Muscle of leg (tissue), 11 donors: ENCODE measurements around the gene LRRFIP1. TPM values are rescaled to one million over a fixed set of nuclear protein-coding genes. Genes with fewer than 3 reads are reported as not detected.
A peak's percentile ranks its signal among the peaks of the same experiment; 100 is the strongest.

Source experiments
- DNase-seq: peaks from one replicate; pipeline ENCODE4 v3.0.0; 2013
- H3K27ac ChIP-seq: one replicate; pipeline ENCODE4 v1.5.1; 2013; ENCODE audit warnings: mild to moderate bottlenecking, low read length, control low read depth
- H3K27me3 ChIP-seq: one replicate; pipeline ENCODE4 v1.6.1; 2013; ENCODE audit warnings: low read length; ENCODE audit not compliant: control insufficient read depth, insufficient read depth
- H3K36me3 ChIP-seq: one replicate; pipeline ENCODE4 v1.6.1; 2013; ENCODE audit warnings: low read length; ENCODE audit not compliant: control insufficient read depth, insufficient read depth
- H3K4me1 ChIP-seq: one replicate; pipeline ENCODE4 v1.6.1; 2013; ENCODE audit warnings: low read length; ENCODE audit not compliant: control insufficient read depth, insufficient read depth
- H3K4me3 ChIP-seq: one replicate; pipeline ENCODE4 v1.5.1; 2013; ENCODE audit warnings: low read length, control low read depth
- H3K9me3 ChIP-seq: replicated peaks from 2 replicates; pipeline ENCODE4 v1.6.1; 2013; ENCODE audit warnings: low read depth, low read length; ENCODE audit not compliant: control insufficient read depth
- WGBS: methylation state at CpG from one replicate; pipeline ENCODE4 v1.1.5; 2013; ENCODE audit warnings: missing lambda C conversion rate; ENCODE audit not compliant: insufficient coverage; 5-methylcytosine and 5-hydroxymethylcytosine counted together
- polyA plus RNA-seq, 8 donors: library from polyadenylated mRNA; unstranded; fragments of 120-200 nt; gene quantifications; one replicate each; pipeline versions ENCODE4 v1.2.1 to v1.2.3, GENCODE V29; 2013; ENCODE audit warnings: inconsistent platforms in 1 of 8, low replicate concordance in 1 of 8; ENCODE audit not compliant: insufficient read length in 8 of 8, insufficient read depth in 1 of 8
- total RNA-seq: library from RNA; stranded (reverse); fragments of 120-200 nt; gene quantifications from one replicate; pipeline ENCODE4 v1.2.4, GENCODE V29; 2013

The LRRFIP1 gene
- total and polyA plus RNA-seq, 9 donors = 95.1 to 182 (median 113) TPM

DNA sequence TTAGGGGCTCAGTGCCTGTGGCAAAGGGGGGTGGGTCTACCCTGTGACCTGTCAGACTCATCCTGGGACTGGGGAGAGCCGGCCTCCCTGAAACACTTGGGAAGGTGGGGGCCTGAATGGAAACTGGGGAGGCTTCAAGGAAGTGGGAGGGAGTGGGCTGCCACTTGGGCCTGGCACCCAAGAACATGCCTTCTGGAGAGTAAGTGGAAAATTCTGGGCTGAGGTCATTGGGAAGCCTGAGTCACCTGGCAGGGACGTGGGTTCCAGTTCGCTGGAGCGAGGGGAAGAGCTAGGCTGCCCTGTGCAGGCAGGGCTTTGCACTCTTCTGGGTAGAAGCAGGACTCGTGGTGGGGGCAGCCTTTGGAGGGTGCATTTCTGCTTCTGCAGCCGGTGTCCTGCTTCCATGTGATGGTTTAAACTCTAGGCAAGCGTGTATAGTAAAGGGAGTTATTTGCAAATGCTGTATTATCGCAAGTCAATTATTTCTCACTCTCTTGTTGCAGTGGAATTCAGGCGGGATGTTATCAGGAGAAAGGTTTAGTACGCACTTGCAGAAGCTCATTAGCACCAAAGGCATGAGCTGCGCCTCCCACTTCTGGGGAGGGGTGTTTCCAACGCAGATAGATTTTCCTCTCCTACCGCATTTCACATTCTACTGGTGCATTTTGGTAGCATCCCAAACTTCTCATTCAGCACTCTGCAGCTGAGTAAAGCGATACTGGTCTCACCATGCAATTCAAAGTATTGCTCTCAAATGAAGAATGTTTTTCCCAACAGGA lies 3.8 kb downstream of the LRRFIP1 start:
- no peak for DNase-seq
- H3K4me1 ChIP-seq = peaks cover 66% of the 10 kb centered on the region
- H3K4me3 ChIP-seq = no peak overlapping the region

DNA sequence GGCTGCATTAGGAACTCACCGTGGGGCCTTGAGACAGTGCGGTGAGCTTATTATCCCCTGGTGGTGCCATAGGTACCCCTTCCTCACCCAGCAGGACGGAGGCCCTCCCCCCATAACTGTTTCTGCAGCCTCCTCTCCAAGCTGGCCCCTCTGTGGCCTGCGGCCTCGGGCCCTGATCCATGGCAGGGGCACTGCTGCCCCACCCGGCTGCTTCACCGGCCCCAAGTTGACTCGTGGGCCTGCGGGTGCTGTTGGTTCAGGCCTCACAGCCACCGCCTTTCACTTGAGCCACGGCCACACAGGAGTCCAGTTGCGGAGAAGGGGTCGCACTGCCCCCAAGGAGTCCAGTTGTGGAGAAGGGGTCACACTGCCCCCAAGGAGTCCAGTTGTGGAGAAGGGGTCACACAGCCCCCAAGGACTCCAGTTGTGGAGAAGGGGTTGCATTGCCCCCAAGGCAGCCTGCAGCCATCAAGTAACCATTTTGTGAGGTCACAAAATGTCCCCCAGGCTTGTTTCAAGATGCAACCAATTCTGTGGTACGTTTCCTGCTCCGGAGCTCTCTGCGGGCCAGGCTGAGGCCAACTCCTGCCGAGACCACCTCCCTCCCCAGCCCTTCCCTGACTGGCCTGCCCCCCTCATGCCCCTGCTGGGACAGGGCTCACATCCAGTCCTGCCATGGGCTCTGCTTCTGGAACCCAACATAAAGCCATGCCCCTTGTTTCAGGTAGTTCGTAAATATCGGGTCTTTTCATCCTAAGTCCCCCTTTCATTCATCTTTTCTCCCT lies 4.6 kb downstream of the LRRFIP1 start:
- Histone ChIP-seq H3K27me3 (peaks cover under 1% of the 10 kb centered on the region), H3K4me1 (peaks cover 60% of the 10 kb centered on the region), H3K27ac (peak overlapping the region; percentile 75), H3K36me3 (peaks cover 34% of the 10 kb centered on the region), H3K9me3 (peaks cover 8% of the 10 kb centered on the region), H3K4me3 (no peak overlapping the region)
- WGBS = 82% methylated on average over 16 of the region's 19 CpGs
- no peak for DNase-seq

More for the DNA sequence above, 3.8 kb downstream of the LRRFIP1 start:
- 84% methylated on average over 8 of the region's 14 CpGs for WGBS
- Histone ChIP-seq H3K9me3 (peaks cover 5% of the 10 kb centered on the region), H3K27me3 (peaks cover 2% of the 10 kb centered on the region), H3K27ac (peak overlapping the region; percentile 89), H3K36me3 (peaks cover 32% of the 10 kb centered on the region)

GRCh38 chr2:237633061-237633561 lies 5.7 kb downstream of the LRRFIP1 start:
- 73% methylated on average over 8 of the region's 10 CpGs for WGBS
- no peaks in the 10 kb centered on the region for H3K27me3 ChIP-seq
- peak; percentile 71 for DNase-seq
- H3K4me3 ChIP-seq = no peak overlapping the region
- peak overlapping the region; percentile 75 for H3K27ac ChIP-seq
- peaks cover 8% of the 10 kb centered on the region for H3K9me3 ChIP-seq
- H3K4me1 ChIP-seq = peaks cover 61% of the 10 kb centered on the region
- peaks cover 34% of the 10 kb centered on the region for H3K36me3 ChIP-seq

DNA sequence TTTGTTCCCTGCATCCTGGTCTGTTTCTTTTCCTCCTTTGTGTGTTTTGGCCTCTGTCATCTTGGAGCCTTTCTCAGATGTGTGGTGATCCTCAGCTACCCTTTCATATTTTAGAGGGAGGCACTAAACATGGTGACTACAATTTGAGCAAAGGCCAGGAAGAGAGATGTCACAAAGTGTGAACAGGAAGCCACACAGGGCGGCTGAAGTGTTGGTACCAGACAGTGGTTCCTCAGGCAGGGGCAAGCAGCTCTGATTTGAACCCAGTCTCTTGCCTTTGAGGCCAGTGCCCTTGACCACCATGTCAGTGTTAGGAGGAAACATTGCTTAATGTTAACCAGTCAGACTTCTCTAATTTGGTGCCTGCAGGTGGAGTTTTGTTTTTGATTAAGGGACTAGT lies 9.2 kb downstream of the LRRFIP1 start:
- H3K4me3 ChIP-seq = no peak overlapping the region
- WGBS = 75% methylated on average over 1 of the region's 1 CpG
- no peaks in the 10 kb centered on the region for H3K27me3 ChIP-seq
- peaks cover 15% of the 10 kb centered on the region for H3K36me3 ChIP-seq
- peaks cover 8% of the 10 kb centered on the region for H3K9me3 ChIP-seq
- no peak overlapping the region for H3K27ac ChIP-seq
- DNase-seq = no peak
- H3K4me1 ChIP-seq = peaks cover 54% of the 10 kb centered on the region

DNA sequence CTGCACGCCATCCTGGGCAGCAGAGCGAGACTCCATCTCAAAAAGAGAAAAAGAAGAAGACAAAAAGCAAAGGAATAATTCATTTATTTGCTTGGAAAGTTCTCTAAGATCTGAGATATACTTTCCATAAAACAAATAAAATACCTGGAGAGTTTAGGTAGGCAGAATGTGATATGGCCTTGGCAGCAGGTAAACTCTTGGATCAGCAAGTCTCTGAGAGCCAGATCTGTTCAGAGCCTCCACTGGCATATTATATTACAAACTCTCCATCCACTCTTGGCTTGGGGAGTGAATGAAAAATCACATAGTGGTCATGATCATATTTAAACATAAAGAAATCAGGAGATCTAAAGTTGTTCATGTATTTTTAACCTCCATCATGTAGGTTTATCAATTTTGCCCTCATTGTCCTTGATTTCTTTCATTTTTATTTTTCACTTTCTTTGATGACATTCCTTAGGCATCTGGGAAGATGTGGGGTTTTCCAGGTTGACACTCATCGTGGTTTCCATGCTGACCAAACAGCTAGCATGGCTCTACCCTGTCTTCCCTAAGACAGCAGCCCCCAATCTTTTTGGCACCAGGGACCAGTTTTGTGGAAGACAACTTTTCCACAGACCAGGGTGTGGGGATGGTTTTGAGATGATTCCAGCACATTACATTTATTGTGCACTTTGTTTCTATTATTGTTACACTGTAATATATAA lies 10.2 kb downstream of the LRRFIP1 start:
- Histone ChIP-seq H3K27me3 (no peaks in the 10 kb centered on the region), H3K27ac (no peak overlapping the region), H3K4me1 (peaks cover 47% of the 10 kb centered on the region), H3K9me3 (peaks cover 8% of the 10 kb centered on the region), H3K36me3 (peaks cover 14% of the 10 kb centered on the region), H3K4me3 (no peak overlapping the region)
- whole genome bisulfite sequencing = no CpG with 5 or more reads among the region's 3 CpGs
- DNase-seq = no peak

- WGBS = 94% methylated on average over 5 of the region's 8 CpGs
- peaks cover 44% of the 10 kb centered on the region for H3K4me1 ChIP-seq
- H3K27ac ChIP-seq = peak overlapping the region; percentile 81
- H3K36me3 ChIP-seq = peaks cover 20% of the 10 kb centered on the region
- no peak for DNase-seq
- no peaks in the 10 kb centered on the region for H3K27me3 ChIP-seq
- H3K4me3 ChIP-seq = no peak overlapping the region
- peaks cover 8% of the 10 kb centered on the region for H3K9me3 ChIP-seq
Observed at GRCh38 chr2:237638176-237638575, 10.8 kb downstream of the LRRFIP1 start.

DNA sequence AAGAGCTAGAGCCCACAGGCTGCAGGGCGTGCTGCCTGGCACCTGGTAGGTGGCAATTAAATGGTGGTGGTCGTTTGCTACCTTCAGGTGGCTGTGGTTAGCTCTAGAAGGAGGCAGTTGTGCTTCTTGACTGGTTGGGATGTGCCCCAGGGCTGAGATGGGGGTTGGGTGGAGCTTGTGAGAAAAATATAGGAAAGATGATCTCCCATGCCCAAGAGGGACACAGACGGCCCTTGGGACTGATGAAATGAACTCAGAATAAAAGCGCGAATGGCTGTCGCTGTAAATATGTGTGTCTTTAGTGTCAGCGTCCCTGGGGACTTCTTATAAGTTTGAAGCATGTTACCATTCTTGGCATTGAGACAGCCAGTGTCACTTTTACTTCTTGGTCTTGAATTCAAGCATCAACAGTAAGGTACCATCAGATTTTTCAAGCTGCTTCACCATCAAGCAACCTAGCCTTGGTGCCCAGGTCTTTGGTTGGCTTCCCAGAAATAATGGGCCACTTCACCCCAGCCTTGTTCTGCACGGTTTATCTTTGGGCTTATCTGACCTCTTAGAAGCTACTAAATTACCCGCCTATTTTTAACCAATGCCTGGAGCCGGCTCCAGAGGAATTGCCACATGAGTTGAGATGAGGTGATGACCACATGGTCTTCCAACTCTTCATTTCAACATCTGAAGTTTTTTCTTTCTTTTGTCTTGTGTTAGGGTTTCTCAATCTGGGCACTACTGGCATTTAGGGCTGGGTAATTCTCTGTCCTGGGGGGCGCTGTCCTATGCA lies 11.9 kb downstream of the LRRFIP1 start:
- peaks cover 7% of the 10 kb centered on the region for H3K9me3 ChIP-seq
- H3K4me1 ChIP-seq = peaks cover 42% of the 10 kb centered on the region
- no peak for DNase-seq
- H3K27ac ChIP-seq = peak overlapping the region; percentile 81
- no peaks in the 10 kb centered on the region for H3K27me3 ChIP-seq
- peaks cover 20% of the 10 kb centered on the region for H3K36me3 ChIP-seq
- H3K4me3 ChIP-seq = no peak overlapping the region
- 83% methylated on average over 7 of the region's 11 CpGs for WGBS

- Histone ChIP-seq H3K27ac (peak overlapping the region; percentile 81), H3K4me1 (peaks cover 44% of the 10 kb centered on the region), H3K9me3 (peaks cover 4% of the 10 kb centered on the region), H3K36me3 (peaks cover 26% of the 10 kb centered on the region), H3K27me3 (no peaks in the 10 kb centered on the region), H3K4me3 (no peak overlapping the region)
- 84% methylated on average over 6 of the region's 6 CpGs for WGBS
- peak; percentile 43 for DNase-seq
Observed at GRCh38 chr2:237639836-237640220, 12.4 kb downstream of the LRRFIP1 start.

DNA sequence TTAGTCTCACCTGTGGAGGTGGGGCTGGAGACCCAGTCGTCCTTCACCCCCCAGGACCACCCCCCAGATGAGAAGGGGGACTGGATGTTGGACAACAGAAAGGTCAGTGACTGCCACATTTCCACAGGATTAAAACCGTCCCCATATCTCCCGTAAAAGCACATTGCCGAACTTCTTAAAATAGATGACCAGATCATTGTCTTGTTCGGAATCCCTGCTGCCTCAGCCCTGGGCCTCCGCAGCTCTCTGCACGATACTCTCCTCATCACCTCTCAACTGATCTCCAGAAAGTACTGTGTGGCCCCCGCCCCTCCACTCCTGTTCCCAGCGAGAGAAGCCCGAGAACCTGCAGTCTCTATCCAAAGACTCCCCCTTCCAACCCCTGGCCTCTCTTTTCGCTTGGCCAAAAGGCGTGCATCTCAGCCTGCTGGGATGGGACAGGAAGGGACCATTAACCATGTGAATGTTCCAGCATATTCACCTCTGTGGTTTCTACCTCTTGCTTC lies 13.2 kb downstream of the LRRFIP1 start:
- DNase-seq = no peak
- H3K4me3 ChIP-seq = no peak overlapping the region
- H3K36me3 ChIP-seq = peaks cover 32% of the 10 kb centered on the region
- H3K9me3 ChIP-seq = peaks cover 3% of the 10 kb centered on the region
- H3K27ac ChIP-seq = peak overlapping the region; percentile 81
- WGBS = 78% methylated on average over 7 of the region's 12 CpGs
- peaks cover 44% of the 10 kb centered on the region for H3K4me1 ChIP-seq
- no peaks in the 10 kb centered on the region for H3K27me3 ChIP-seq
